Measurements from ENCODE around the gene GPR158.

GPR158 gene

GRCh38 chr10:25481467-25481866 lies 306.7 kb downstream of the GPR158 start:
- DNase-seq (ENCODE audit: low read depth): no peak

GRCh38 chr10:25483999-25484398 lies 309.2 kb downstream of the GPR158 start:
- DNase-seq (ENCODE audit: low read depth): no peak
- no peak overlapping the region for H3K4me3 ChIP-seq (ENCODE audit: low read depth, low read length)

More at GRCh38 chr10:25481467-25481866, 306.7 kb downstream of the GPR158 start:
- H3K4me3 ChIP-seq (ENCODE audit: low read depth, low read length): no peak overlapping the region

- H3K4me3 ChIP-seq (ENCODE audit: low read depth, low read length): no peak overlapping the region
- no peak for DNase-seq (ENCODE audit: low read depth)
These were observed 312.5 kb downstream of the GPR158 start for GRCh38 chr10:25487266-25487665.

GRCh38 chr10:25492040-25492439 lies 317.2 kb downstream of the GPR158 start:
- DNase-seq (ENCODE audit: low read depth): no peak
- H3K4me3 ChIP-seq (ENCODE audit: low read depth, low read length): no peak overlapping the region

- no peak for DNase-seq (ENCODE audit: low read depth)
- H3K4me3 ChIP-seq (ENCODE audit: low read depth, low read length): no peak overlapping the region
These were observed 317.9 kb downstream of the GPR158 start for GRCh38 chr10:25492680-25493079.

GRCh38 chr10:25493122-25493893 lies 318.5 kb downstream of the GPR158 start:
- peak; percentile 78 for DNase-seq (ENCODE audit: low read depth)
- no peak overlapping the region for H3K4me3 ChIP-seq (ENCODE audit: low read depth, low read length)

- no peak for DNase-seq (ENCODE audit: low read depth)
- no peak overlapping the region for H3K4me3 ChIP-seq (ENCODE audit: low read depth, low read length)
These were observed 322.4 kb downstream of the GPR158 start for GRCh38 chr10:25497246-25497645.

GRCh38 chr10:25498645-25499044 lies 323.8 kb downstream of the GPR158 start:
- DNase-seq (ENCODE audit: low read depth): no peak

GRCh38 chr10:25501912-25502311 lies 327.1 kb downstream of the GPR158 start:
- DNase-seq (ENCODE audit: low read depth): no peak
- H3K4me3 ChIP-seq (ENCODE audit: low read depth, low read length): no peak overlapping the region

More at GRCh38 chr10:25498645-25499044, 323.8 kb downstream of the GPR158 start:
- H3K4me3 ChIP-seq (ENCODE audit: low read depth, low read length): no peak overlapping the region

GRCh38 chr10:25502453-25502852 lies 327.7 kb downstream of the GPR158 start:
- H3K4me3 ChIP-seq (ENCODE audit: low read depth, low read length): no peak overlapping the region
- no peak for DNase-seq (ENCODE audit: low read depth)

- no peak for DNase-seq (ENCODE audit: low read depth)
- H3K4me3 ChIP-seq (ENCODE audit: low read depth, low read length): no peak overlapping the region
These were observed 329.5 kb downstream of the GPR158 start for GRCh38 chr10:25504306-25504705.

GRCh38 chr10:25504838-25505237 lies 330.0 kb downstream of the GPR158 start:
- no peak overlapping the region for H3K4me3 ChIP-seq (ENCODE audit: low read depth, low read length)
- no peak for DNase-seq (ENCODE audit: low read depth)

GRCh38 chr10:25505466-25505865 lies 330.7 kb downstream of the GPR158 start:
- no peak overlapping the region for H3K4me3 ChIP-seq (ENCODE audit: low read depth, low read length)
- no peak for DNase-seq (ENCODE audit: low read depth)

- H3K4me3 ChIP-seq (ENCODE audit: low read depth, low read length): no peak overlapping the region
- DNase-seq (ENCODE audit: low read depth): no peak
These were observed 332.1 kb downstream of the GPR158 start for GRCh38 chr10:25506821-25507335.

- no peak overlapping the region for H3K4me3 ChIP-seq (ENCODE audit: low read depth, low read length)
- no peak for DNase-seq (ENCODE audit: low read depth)
These were observed 333.5 kb downstream of the GPR158 start for GRCh38 chr10:25508112-25508815.

- no peak for DNase-seq (ENCODE audit: low read depth)
- no peak overlapping the region for H3K4me3 ChIP-seq (ENCODE audit: low read depth, low read length)
These were observed 334.4 kb downstream of the GPR158 start for GRCh38 chr10:25509151-25509550.

GRCh38 chr10:25522294-25522693 lies 347.5 kb downstream of the GPR158 start:
- H3K4me3 ChIP-seq (ENCODE audit: low read depth, low read length): no peak overlapping the region
- peak; percentile 14 for DNase-seq (ENCODE audit: low read depth)

GRCh38 chr10:25522946-25523608 lies 348.3 kb downstream of the GPR158 start:
- DNase-seq (ENCODE audit: low read depth): no peak
- no peak overlapping the region for H3K4me3 ChIP-seq (ENCODE audit: low read depth, low read length)

- no peak overlapping the region for H3K4me3 ChIP-seq (ENCODE audit: low read depth, low read length)
- DNase-seq (ENCODE audit: low read depth): no peak
These were observed 355.5 kb downstream of the GPR158 start for GRCh38 chr10:25530306-25530705.

- DNase-seq (ENCODE audit: low read depth): no peak
- no peak overlapping the region for H3K4me3 ChIP-seq (ENCODE audit: low read depth, low read length)
These were observed 356.8 kb downstream of the GPR158 start for GRCh38 chr10:25531457-25532061.
